ENCODE data around the gene HMCN1.

DNA sequence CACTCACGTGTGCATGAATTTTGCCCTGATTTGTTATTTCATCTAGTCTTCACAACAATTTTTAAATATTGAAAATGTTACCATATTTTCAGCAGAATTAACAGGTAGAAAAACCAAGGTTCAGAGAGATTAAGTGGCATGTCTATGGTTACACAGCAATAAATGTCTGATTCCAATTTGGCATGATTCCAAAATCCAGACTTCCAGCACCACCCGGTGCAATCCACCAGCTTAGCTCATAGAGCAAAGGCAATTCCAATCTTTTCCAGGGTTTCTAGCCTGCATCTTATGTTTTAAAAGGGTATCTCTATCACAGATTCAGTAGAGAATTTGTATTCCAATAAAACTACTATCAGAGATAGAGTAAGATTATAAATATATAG is 479.0 kb downstream of the HMCN1 start:
- no peak for TF ChIP-seq POLR2AphosphoS5 (IDR thresholded peaks at IDR 0.05)
- TF ChIP-seq, protein P1, sequence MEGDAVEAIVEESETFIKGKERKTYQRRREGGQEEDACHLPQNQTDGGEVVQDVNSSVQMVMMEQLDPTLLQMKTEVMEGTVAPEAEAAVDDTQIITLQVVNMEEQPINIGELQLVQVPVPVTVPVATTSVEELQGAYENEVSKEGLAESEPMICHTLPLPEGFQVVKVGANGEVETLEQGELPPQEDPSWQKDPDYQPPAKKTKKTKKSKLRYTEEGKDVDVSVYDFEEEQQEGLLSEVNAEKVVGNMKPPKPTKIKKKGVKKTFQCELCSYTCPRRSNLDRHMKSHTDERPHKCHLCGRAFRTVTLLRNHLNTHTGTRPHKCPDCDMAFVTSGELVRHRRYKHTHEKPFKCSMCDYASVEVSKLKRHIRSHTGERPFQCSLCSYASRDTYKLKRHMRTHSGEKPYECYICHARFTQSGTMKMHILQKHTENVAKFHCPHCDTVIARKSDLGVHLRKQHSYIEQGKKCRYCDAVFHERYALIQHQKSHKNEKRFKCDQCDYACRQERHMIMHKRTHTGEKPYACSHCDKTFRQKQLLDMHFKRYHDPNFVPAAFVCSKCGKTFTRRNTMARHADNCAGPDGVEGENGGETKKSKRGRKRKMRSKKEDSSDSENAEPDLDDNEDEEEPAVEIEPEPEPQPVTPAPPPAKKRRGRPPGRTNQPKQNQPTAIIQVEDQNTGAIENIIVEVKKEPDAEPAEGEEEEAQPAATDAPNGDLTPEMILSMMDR (IDR thresholded peaks at IDR 0.05) = no peak
- TF ChIP-seq EP300 (IDR thresholded peaks at IDR 0.05) = no peak
- TF ChIP-seq POLR2A (IDR thresholded peaks at IDR 0.05) = no peak

Measured in stomach (tissue), 4 donors.